Heart right ventricle (tissue), 16 donors: ENCODE data around the gene CBR4. TPM values are rescaled to one million over a fixed set of nuclear protein-coding genes. Genes with fewer than 3 reads are reported as not detected.

Experiments used
- ATAC-seq, 8 donors: fragments of 200-7000 bp; cut with Tn5 transposase; one replicate each; pipeline ENCODE4 v1.9.1; 2020; ENCODE audit warnings: mild to moderate bottlenecking in 8 of 8, moderate library complexity in 8 of 8, moderate number of reproducible peaks in 1 of 8
- DNase-seq, 2 donors: peaks; one replicate each; pipeline ENCODE4 v3.0.0-alpha.2; 2020
- H3K27ac ChIP-seq, 10 donors: fragments of 200-600 bp; sonication (generic) in 2 of 10; one replicate each; pipeline versions ENCODE4 v1.5.0 to v1.8.0; 2020 to 2022; ENCODE audit warnings: mild to moderate bottlenecking in 3 of 10
- H3K27me3 ChIP-seq, 7 donors: fragments of 200-600 bp; one replicate each; pipeline ENCODE4 v1.8.0; 2021 to 2022; ENCODE audit warnings: mild to moderate bottlenecking in 2 of 7
- H3K36me3 ChIP-seq, 9 donors: fragments of 200-600 bp; sonication (generic) in 1 of 9; one replicate each; pipeline versions ENCODE4 v1.5.0 to v1.8.0; 2020 to 2022; ENCODE audit warnings: mild to moderate bottlenecking in 2 of 9
- H3K4me1 ChIP-seq, 9 donors: fragments of 200-600 bp; sonication (generic) in 1 of 9; one replicate each; pipeline versions ENCODE4 v1.5.0 to v1.8.0; 2020 to 2022; ENCODE audit warnings: mild to moderate bottlenecking in 4 of 9
- H3K4me3 ChIP-seq, 10 donors: fragments of 200-600 bp; sonication (generic) in 2 of 10; one replicate each; pipeline versions ENCODE4 v1.5.0 to v1.8.0; 2020 to 2022; ENCODE audit warnings: mild to moderate bottlenecking in 7 of 10, moderate library complexity in 2 of 10
- H3K9me3 ChIP-seq, 11 donors: fragments of 200-600 bp in 10 of 11; sonication (generic) in 2 of 11; one replicate each; pipeline versions ENCODE4 v1.5.0 to v1.8.0; 2013 to 2022; ENCODE audit warnings: mild to moderate bottlenecking in 2 of 11, control low read depth in 1 of 11, moderate library complexity in 1 of 11
- CTCF ChIP-seq, 9 donors: fragments of 200-600 bp; sonication (generic) in 2 of 9; IDR thresholded peaks; one replicate each; pipeline versions ENCODE4 v1.5.0 to v1.8.0; 2021 to 2022; ENCODE audit warnings: antibody characterized with exemption in 9 of 9, mild to moderate bottlenecking in 5 of 9, moderate library complexity in 1 of 9
- WGBS, 2 donors: extraction: QIAGEN DNeasy Blood & Tissue Kit; methylation state at CpG; one replicate each; pipeline ENCODE4 v1.1.7; 2013; ENCODE audit warnings: inconsistent platforms in 1 of 2; 5-methylcytosine and 5-hydroxymethylcytosine counted together
- intact Hi-C, 10 donors: fragments of 100-400 bp; cut with DNase I; formaldehyde crosslinking; loops; one replicate each; pipeline versions ENCODE4 v1.11.1 to v1.14.2; 2022
- polyA plus RNA-seq, 2 donors: library from polyadenylated mRNA; stranded (reverse); fragments of 200-250 nt; gene quantifications; one replicate each; pipeline ENCODE4 v1.2.3, GENCODE V29; 2013
- total RNA-seq, 10 donors: library from RNA; stranded (reverse); fragmentation: NEBNext Ultra II Directional in 3 of 10; extraction: Animal tissue kit (Norgen Biotek cat#: 25700) in 3 of 10; gene quantifications; one replicate each; pipeline versions ENCODE4 v1.2.1 to v1.2.4, GENCODE V29; 2021 to 2023
- donor health status: Arrhythmogenic right ventricular cardiomyopathy.
- donor health status: ischemic (EF 13 %, LVEDD 7.1; RV severe dilation, severe dysfunction).
- donor health status: healthy with polysubstance abuse.
- donor health status: DM: no; HTN: yes; CAD: no.
- donor health status: DM: no; HTN: no; CAD: no.
- donor health status: ischemic (EF 25% LVEDD 6.9; RV normal size, moderate dysfunction).
- donor health status: ischemic (EF 25% LVEDD 5.7; RV mildly dilated, moderate dysfunction).
- donor health status: healthy.
- donor health status: DM: yes; HTN: yes; CAD: no.
- donor health status: Ischemic cardiomyopathy.
- donor health status: ischemic (EF 35%, LVEDD 5.7; RV mildly dilated, moderate dysfunction).
- donor health status: nonischemic (EF 11% LVEDD 7.7; RV severe dilation, severe dysfunction).
- donor health status: DM: yes; HTN: yes; CAD: no.
- donor health status: PGD.
- donor health status: ischemic (EF 29% LVEDD 5.4; RV normal size, mild dysfunction).
- donor health status: nonischemic (EF 23%, LVEDD 6.1; RV moderate dilation, normal function).

Gene CBR4
- total and polyA plus RNA-seq, 12 donors = 6.8 to 25.3 (median 22.2) TPM

- no peak for ATAC-seq
- Histone ChIP-seq H3K36me3 (no peaks in the 10 kb centered on the region), H3K4me3 (no peak overlapping the region), H3K27ac (no peak overlapping the region), H3K27me3 (no peaks in the 10 kb centered on the region), H3K9me3 (no peaks in the 10 kb centered on the region), H3K4me1 (peaks cover 0 to 17% (median 13%) of the 10 kb centered on the region in 9 donors)
- WGBS, 2 donors = 97% methylated on average over 5 of the region's 5 CpGs
- no peak for TF ChIP-seq CTCF (IDR thresholded peaks at IDR 0.05)
- DNase-seq = no peak
- intact Hi-C loops = loop anchor here in 1 of 10 donors (10.0 kb wide), 1 partner anchor 230 kb away; the partner anchor contains the start of gene SH3RF1
Measured at GRCh38 chr4:169044714-169045447, 34.8 kb upstream of the CBR4 start.

GRCh38 chr4:169042608-169043007, 32.6 kb upstream of the CBR4 start:
- H3K4me1 ChIP-seq = peaks cover 0 to under 1% (median 0%) of the 10 kb centered on the region in 9 donors
- H3K4me3 ChIP-seq = no peak overlapping the region
- no peaks in the 10 kb centered on the region for H3K36me3 ChIP-seq
- no peaks in the 10 kb centered on the region for H3K27me3 ChIP-seq
- H3K9me3 ChIP-seq = no peaks in the 10 kb centered on the region
- DNase-seq (no peak), ATAC-seq (no peak)
- 93 to 94% methylated on average over 2 of the region's 2 CpGs for WGBS, 2 donors
- no peak for TF ChIP-seq CTCF (IDR thresholded peaks at IDR 0.05)
- no peak overlapping the region for H3K27ac ChIP-seq
- intact Hi-C loops = loop anchor here in 1 of 10 donors (10.0 kb wide), 1 partner anchor 232 kb away; the partner anchor contains the start of gene SH3RF1

- DNase-seq (no peak), ATAC-seq (no peak)
- Histone ChIP-seq H3K27ac (no peak overlapping the region), H3K27me3 (no peaks in the 10 kb centered on the region), H3K4me3 (no peak overlapping the region), H3K9me3 (no peaks in the 10 kb centered on the region), H3K36me3 (no peaks in the 10 kb centered on the region), H3K4me1 (no peaks in the 10 kb centered on the region)
- TF ChIP-seq CTCF (IDR thresholded peaks at IDR 0.05) = no peak
- intact Hi-C loops = loop anchor here in 1 of 10 donors (10.0 kb wide), 1 partner anchor 234 kb away; the partner anchor contains the start of gene SH3RF1
- WGBS, 2 donors = 91 to 94% methylated on average over 7 of the region's 7 CpGs
Measured at GRCh38 chr4:169040559-169041261, 30.7 kb upstream of the CBR4 start.

- DNase-seq (no peak), ATAC-seq (no peak)
- Histone ChIP-seq H3K36me3 (no peaks in the 10 kb centered on the region), H3K27ac (no peak overlapping the region), H3K27me3 (no peaks in the 10 kb centered on the region), H3K4me1 (no peaks in the 10 kb centered on the region), H3K9me3 (no peaks in the 10 kb centered on the region), H3K4me3 (no peak overlapping the region)
- TF ChIP-seq CTCF (IDR thresholded peaks at IDR 0.05) = no peak
- intact Hi-C loops = loop anchor here in 1 of 10 donors (5.0 kb wide), 1 partner anchor 1103 kb away; no protein-coding TSS in a partner anchor
- 84 to 85% methylated on average over 8 of the region's 8 CpGs for WGBS, 2 donors
Measured at GRCh38 chr4:169039251-169039954, 29.3 kb upstream of the CBR4 start.
